ENCODE results near the gene GLT6D1.
"Not testable (repeated sequence)": the region's sequence is repeated elsewhere in the genome, so short reads cannot be mapped to it uniquely, and the experiment has no call there.

Gene GLT6D1

GRCh38 chr9:135639196-135639595, at the start of gene GLT6D1:
Gene GLT6D1 (minus strand): TSS chr9:135639540. CDS start chr9:135639187, 353 bp downstream.
- DNase-seq (ENCODE audit: low read depth) = no peak

DNA sequence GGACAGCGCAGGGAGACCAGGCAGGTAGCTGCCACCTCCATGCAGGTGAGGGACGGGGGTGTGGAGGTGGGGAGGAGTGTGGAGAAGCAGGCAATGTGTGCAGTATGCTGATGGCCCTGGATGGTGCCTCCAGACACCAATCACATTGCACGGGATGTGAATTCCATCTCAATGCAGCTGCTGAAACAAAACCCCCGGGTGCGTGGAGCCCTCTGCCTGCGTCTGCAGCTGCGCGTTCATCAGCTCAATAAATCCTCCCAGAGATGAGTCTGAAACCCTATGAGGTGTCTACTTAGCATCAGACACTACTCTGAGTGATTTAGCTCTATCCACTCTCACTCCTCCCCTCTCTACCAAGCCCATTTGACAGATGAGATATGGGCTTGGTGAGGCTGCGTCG, 49.7 kb upstream of the GLT6D1 start:
- DNase-seq (ENCODE audit: low read depth) = no peak

DNA sequence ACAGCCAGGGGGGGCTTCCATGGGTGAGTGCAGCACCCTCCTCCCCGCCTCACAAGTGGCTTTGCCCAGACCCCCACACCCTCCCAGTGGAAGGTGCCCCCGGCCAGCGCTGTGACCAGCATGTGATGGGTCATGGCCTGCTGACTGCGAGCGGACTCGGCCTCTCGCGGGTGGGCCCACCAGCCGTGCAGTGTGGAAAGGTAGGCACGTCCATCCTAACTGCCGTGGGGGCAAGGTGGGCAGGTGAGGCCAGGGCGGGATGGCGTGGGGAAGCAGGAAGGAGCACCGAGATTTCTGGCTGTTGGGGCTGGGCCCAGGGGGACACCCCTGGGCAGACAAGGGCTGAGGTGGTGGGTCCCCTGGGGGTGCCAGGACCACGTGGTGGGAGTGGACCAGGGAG, 47.9 kb upstream of the GLT6D1 start:
- DNase-seq (ENCODE audit: low read depth) = no peak

DNA sequence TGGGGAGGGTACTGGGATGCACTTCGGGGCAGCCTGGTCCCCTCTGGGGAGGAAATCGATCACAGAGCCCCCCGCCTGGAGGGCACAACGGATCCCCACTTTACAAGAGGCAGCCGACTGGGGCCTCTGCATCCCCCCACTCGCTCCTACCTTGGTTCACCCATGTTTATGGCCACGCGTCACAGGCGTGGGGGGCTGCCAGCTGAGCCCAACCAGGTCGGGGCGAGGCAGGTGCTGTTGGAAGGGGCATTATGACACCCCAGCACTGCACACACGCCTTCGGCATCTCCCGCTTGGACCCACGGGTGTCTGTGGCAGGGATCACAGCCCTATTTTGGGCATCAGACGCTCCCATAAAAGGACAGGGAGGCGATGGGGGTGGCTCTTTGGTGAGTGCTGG, 45.4 kb upstream of the GLT6D1 start:
- DNase-seq (ENCODE audit: low read depth) = no peak

DNA sequence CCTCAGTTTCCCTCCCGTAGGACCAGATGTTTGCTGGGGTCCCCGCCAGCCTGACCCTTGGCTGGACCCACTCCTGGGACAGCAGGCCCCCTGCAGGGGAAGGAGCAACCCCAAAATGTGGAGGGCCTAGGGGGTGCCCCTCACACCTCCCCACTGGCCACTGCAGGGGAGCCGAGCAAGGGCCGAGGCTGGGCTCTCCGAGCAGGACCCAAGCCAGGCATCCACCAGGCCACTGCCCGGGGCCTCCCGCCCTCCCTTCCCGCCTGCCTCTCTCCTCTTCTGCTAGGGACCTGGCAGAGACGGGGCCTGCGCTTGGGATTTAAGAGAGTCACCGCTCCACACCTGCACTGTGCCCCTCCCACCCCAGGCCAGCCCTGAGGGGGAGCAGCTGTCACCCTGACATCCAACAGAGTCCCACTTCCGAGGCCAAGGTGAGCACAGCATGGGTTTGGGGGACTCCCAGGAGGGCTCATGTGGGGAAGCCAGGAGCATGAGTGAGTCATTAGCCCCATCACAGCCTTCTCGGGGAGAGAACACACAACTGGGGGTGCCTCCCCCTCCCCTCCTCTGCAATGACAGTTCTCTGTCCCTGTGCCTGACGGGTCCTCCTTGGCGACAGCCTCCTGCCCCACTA, 44.2 kb upstream of the GLT6D1 start:
- DNase-seq (ENCODE audit: low read depth) = no peak

DNA sequence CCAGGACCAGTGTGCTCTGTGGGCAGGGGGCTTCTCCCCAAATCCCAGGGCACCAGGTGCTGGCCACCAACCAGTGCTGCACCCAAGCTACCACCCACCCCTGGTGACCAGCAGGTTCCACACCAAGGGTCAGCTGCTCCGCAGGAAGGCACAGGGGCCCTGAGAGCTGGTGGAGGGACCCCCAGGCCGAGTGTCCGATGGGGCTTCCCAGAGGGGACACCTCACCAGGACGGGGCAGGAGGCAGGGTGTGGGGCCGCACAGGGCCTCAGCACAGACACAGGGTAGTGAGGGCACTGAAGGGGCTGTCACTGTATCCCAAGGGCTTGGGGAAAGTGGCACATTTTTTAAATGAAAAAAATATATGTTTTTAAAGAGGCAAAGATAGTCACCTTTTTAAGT, 41.8 kb upstream of the GLT6D1 start:
- no peak for DNase-seq (ENCODE audit: low read depth)

GRCh38 chr9:135680056-135680455, 40.7 kb upstream of the GLT6D1 start:
- no peak for DNase-seq (ENCODE audit: low read depth)

DNA sequence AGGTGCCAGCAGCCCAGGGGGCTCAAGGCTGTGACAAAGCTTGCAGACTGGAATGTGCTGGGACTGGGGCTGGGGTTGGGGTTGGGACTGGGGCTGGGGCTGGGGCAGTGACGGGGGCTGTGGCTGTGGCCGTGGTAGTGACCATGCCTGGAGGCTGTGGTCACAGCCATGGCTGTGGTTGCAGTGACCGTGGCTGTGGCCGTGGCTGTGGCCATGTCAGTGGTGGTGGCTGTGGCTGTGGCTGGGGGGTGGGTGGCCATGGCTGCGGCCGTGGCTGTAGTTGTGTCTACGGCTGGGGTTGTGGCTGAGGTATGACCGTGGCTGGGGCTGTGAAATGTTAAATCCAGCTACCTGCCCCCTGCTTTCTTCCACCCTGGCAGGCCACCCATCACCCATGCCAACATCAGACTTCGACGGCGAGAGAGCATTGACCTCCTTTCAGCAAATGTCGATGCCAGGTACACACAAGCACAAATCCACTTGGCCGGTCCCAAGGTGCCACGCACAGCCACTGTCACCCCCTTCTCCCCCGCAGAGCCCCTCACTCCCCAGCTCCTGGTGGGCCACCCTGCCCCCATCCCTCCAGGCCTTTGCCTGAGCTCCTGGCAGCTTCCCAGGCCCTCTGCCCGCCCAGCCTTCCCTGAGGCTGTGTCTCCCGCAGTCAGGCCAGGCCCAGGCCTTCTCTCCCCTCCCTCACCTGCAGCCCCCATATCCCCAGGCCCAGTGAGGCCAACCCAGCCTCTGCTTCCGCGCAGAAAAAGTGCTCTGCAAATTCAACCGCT, 39.1 kb upstream of the GLT6D1 start:
- no peak for DNase-seq (ENCODE audit: low read depth)

GRCh38 chr9:135677641-135678168, 38.4 kb upstream of the GLT6D1 start:
- no peak for DNase-seq (ENCODE audit: low read depth)

- no peak for DNase-seq (ENCODE audit: low read depth)
Observed at GRCh38 chr9:135676891-135677290, 37.6 kb upstream of the GLT6D1 start.

DNA sequence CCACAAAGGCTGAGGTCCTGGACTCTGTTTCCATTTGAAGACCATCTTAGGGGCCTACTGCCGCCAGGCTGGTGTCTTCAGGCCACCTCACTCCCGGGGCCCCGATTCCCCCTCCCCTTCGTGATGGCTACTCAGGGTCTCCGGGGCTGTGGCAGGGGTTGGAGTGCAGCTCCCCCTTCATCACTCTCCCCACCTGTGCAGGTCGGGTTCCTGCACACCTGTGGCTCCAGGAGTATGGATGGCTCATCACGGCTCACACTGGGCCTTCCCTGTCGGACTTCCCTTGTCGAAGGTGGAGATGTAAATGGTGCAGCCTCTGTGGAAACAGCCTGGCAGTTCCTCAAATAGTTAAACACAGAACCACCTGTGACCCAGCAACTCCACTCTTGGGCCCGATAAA, 35.6 kb upstream of the GLT6D1 start:
- DNase-seq (ENCODE audit: low read depth) = no peak

- no peak for DNase-seq (ENCODE audit: low read depth)
Observed at GRCh38 chr9:135673941-135674340, 34.6 kb upstream of the GLT6D1 start.

DNA sequence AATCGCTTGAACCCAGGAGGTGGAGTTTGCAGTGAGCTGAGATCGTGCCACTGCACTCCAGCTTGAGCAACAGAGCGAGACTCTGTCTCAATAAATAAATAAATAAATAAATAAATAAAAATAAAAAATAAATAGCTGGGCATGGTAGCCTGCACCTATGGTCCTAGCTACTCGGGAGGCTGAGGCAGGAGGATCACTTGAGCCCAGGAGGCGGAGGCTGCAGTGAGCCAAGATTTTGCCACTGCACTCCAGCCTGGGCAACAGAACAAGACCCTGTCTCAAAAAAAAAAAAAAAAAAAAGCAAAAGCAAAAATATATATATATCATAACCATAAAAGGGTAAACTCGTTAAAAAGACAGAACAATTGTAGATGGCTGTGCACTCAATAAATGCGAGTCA, 33.4 kb upstream of the GLT6D1 start:
- DNase-seq (ENCODE audit: low read depth) = not testable (repeated sequence)

DNA sequence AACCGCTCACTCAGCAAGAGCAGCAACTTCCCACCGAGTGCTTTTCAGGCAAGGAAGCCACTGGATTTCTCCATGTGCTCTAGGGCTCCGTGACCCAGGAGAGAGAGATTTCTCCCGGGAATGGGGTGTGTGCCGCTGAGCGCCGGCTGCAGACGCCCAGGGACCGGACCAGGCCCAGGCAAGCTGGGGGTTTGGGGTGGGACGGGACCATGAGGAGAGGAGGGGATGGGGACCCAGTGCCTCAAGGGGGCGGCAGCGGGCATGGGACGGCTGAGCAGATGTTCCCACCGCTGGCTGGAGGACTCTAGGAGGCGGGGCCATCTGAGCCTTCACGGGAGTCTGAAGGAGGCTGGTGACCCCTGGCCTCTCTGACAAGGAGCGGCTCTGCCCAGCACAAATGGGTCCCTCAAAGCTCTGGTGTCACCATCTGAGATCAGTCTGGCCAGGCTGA, 32.3 kb upstream of the GLT6D1 start:
- DNase-seq (ENCODE audit: low read depth) = no peak

- no peak for DNase-seq (ENCODE audit: low read depth)
Observed at GRCh38 chr9:135670721-135671590, 31.6 kb upstream of the GLT6D1 start.

DNA sequence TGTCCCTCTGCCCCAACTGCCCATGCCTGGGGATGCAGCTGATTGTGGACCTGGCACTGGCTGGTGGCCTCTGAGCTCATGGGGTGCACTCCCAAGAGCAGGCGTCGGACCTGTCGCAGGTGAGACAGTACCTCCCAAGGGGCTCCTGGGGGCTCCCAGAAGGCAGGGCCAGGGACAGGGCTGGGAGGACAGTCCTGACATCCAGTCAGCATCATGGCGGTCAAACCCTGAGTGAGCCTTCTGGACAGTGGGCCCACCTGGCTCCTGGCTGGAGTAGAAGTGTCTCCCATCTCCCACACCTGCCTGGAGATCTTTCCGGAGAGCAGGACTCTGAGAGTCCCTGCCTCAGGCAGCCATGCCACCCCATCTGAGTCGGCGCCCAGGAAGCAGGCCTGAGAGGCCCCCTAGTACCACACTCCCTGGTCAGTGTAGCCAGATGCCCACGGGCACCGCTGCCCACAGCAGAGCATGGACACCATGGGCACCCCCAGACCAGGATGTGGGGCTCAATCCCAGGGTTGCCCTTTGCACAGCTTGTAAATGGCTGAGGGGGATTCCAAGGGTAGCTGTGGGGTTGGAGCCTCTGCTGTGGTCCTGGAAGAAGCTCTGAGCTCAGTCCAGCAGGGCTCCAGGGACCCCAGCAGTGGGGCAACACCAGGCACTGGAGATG, 30.4 kb upstream of the GLT6D1 start:
- DNase-seq (ENCODE audit: low read depth) = no peak

DNA sequence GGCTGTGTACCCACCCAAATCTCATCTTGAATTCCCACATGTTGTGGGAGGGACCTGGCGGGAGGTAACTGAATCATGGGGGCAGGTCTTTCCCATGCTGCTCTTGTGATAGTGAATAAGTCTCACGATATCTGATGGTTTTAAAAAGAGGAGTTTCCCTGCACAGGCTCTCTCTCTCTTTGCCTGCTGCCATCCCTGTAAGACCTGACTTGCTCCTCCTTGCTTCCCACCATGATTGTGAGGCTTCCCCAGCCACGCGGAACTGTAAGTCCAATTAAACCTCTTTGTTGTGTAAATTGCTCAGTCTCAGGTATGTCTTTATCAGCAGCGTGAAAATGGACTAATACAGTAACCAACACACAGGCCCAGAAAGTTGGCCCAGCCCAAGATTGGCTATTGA, 29.7 kb upstream of the GLT6D1 start:
- DNase-seq (ENCODE audit: low read depth) = not testable (repeated sequence)

DNA sequence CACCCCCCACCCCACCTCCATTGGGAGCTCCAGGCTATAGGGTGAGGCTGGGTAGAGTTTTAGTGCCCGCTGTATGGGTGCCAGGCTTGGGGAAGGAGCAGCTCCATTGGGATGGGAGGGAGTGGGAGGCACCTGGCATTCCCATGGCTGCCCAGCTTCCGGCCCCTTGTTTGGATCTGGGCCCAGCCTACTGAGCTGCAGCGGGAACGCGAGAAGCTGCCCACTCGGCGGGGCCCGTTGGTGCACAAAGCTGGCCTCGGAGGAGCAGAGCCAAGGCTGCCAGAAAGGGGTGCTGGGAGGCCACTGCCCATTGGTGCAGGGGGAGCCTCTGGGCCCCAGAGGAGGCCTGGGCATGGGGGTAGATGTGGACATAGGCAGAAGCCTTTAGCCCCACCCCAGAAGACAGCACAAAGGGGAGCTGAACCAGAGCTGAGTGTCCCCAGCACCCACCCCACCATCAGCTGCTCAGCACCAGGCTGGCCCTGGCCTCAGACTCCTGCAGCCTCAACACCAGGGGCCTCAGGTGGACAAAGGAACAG, 28.2 kb upstream of the GLT6D1 start:
- no peak for DNase-seq (ENCODE audit: low read depth)

DNA sequence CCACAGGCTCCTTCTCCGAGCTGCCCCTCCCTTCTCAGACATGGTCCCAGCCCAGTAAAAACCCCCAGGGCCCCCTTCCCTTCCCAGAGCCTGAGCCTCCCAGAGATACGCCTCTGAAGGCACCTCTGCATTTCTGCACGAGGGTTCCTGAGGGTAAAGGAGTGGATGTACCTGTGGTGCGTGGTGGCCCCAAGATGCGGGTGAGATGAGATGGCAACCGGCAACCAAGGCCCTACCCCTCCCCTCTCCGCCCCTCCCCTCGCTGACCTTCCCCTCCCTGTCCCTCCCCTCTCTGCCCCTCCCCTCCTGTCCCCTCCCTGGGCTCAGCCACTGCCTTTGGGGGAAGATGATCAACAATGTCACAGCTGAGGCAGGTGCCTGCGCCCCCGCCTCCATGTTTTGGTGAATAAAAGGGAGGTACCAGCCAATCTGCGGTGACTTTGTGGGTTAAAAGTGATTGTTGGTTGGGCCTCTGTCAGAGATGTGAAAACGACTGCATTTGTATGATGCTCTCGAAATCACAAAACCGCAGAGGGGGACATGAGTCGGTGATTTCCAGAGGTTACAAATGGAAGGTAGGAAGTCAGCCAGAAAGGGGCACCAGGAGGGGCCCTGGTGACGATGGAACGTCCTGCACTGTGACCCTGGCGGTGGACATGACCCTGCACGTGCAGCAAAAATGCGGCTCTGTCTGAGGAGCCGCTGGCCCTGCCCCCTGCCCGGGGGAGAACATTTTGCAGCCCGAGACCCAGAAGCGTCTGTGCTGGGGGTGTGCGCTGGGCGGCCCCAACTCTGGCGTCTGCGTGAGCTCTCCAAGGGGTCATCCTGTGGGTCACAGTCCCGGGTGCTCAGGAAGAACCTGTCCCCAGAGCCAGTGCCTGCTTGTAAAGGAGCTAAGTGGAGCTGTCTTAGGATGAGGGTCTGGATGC, 27.5 kb upstream of the GLT6D1 start:
- DNase-seq (ENCODE audit: low read depth) = no peak

DNA sequence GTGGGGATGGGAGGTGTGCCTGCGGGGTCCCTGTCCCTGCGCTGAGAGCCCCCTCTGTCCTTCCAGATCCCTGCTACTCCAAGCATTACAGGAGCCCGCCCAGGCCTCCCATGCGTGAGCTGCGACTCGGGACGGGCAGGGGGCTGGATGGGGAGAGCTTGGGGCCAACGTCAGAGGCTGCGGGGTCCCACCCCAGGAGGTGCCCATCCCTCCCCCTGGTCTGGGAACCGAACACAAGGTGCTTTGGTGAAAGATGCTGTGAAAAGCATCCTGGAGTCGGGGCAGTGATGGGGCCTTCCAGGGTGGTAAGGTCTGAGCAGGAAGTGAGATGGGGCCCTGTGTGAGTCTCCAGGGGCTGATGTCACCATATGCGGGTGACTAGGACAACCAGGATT, 26.5 kb upstream of the GLT6D1 start:
- no peak for DNase-seq (ENCODE audit: low read depth)

All from GM04504 (cell line).